HepG2 (cell line): ENCODE data around the gene RTEL1. TPM values are rescaled to one million over a fixed set of nuclear protein-coding genes. Genes with fewer than 3 reads are reported as not detected.
A peak's percentile ranks its signal among the peaks of the same experiment; 100 is the strongest.

Experiments used
- AHR ChIP-seq: IDR thresholded peaks from 2 replicates; pipeline ENCODE4 v1.6.1; 2018; ENCODE audit warnings: missing genetic modification reagents, missing compliant biosample characterization
- BORCS8-MEF2B ChIP-seq: sonication (generic); formaldehyde crosslinking; IDR thresholded peaks from 2 replicates; pipeline ENCODE4 v1.8.0; 2022; ENCODE audit warnings: mild to moderate bottlenecking, missing genetic modification reagents
- CREB1 ChIP-seq, 2 experiments: fragments of 450-650 bp in 1 of 2; IDR thresholded peaks; 2 replicates each; pipeline ENCODE4 v1.6.1; 2016 to 2017; ENCODE audit warnings: control low read depth in 1 of 2, mild to moderate bottlenecking in 1 of 2, missing compliant biosample characterization in 1 of 2, missing genetic modification characterization in 1 of 2
- CSRNP2 ChIP-seq: sonication (generic); formaldehyde crosslinking; conservative IDR thresholded peaks from 2 replicates; pipeline ENCODE4 v1.8.0; 2022; ENCODE audit warnings: low read depth, missing genetic modification reagents
- DR1 ChIP-seq: sonication (generic); formaldehyde crosslinking; IDR thresholded peaks from 2 replicates; pipeline ENCODE4 v1.8.0; 2021; ENCODE audit warnings: mild to moderate bottlenecking, missing genetic modification reagents, inconsistent platforms
- ETV5 ChIP-seq: IDR thresholded peaks from 2 replicates; pipeline ENCODE4 v1.6.1; 2018; ENCODE audit warnings: missing biosample characterization, missing genetic modification reagents, inconsistent platforms, borderline replicate concordance
- HNRNPK ChIP-seq: fragments of 200-400 bp; formaldehyde crosslinking; IDR thresholded peaks from 2 replicates; pipeline ENCODE4 v1.6.1; 2018; ENCODE audit warnings: low read length, low read depth, moderate library complexity, mild to moderate bottlenecking; ENCODE audit not compliant: poor library complexity, severe bottlenecking
- HOXA9 ChIP-seq: sonication (generic); formaldehyde crosslinking; IDR thresholded peaks from 2 replicates; pipeline ENCODE4 v1.8.1; 2022; ENCODE audit warnings: missing genetic modification reagents, mild to moderate bottlenecking, moderate library complexity, borderline replicate concordance
- SALL1 ChIP-seq: sonication (generic); formaldehyde crosslinking; IDR thresholded peaks from 2 replicates; pipeline ENCODE4 v1.8.0; 2022; ENCODE audit warnings: mild to moderate bottlenecking, missing genetic modification reagents
- SATB2 ChIP-seq: sonication (generic); formaldehyde crosslinking; IDR thresholded peaks from 2 replicates; pipeline ENCODE4 v1.5.0; 2020; ENCODE audit warnings: missing genetic modification reagents
- TMF1 ChIP-seq: sonication (generic); formaldehyde crosslinking; IDR thresholded peaks from 2 replicates; pipeline ENCODE4 v1.8.1; 2022; ENCODE audit warnings: low read depth, missing genetic modification reagents
- ZBTB7B ChIP-seq: sonication (generic); formaldehyde crosslinking; IDR thresholded peaks from 2 replicates; pipeline ENCODE4 v1.4.0; 2020; ENCODE audit warnings: missing genetic modification reagents
- ZFP82 ChIP-seq: sonication (generic); formaldehyde crosslinking; IDR thresholded peaks from 2 replicates; pipeline ENCODE4 v1.5.1; 2020; ENCODE audit warnings: mild to moderate bottlenecking, missing genetic modification reagents, borderline replicate concordance
- ZNF121 ChIP-seq: sonication (generic); formaldehyde crosslinking; IDR thresholded peaks from 2 replicates; pipeline ENCODE4 v1.5.0; 2020; ENCODE audit warnings: mild to moderate bottlenecking, missing genetic modification reagents
- ZNF253 ChIP-seq: sonication (generic); formaldehyde crosslinking; IDR thresholded peaks from 2 replicates; pipeline ENCODE4 v1.8.0; 2022; ENCODE audit warnings: mild to moderate bottlenecking, missing genetic modification reagents, borderline replicate concordance
- ZNF280D ChIP-seq: sonication (generic); formaldehyde crosslinking; IDR thresholded peaks from 2 replicates; pipeline ENCODE4 v1.5.1; 2020; ENCODE audit warnings: mild to moderate bottlenecking, missing genetic modification reagents
- ZNF362 ChIP-seq: sonication (generic); formaldehyde crosslinking; IDR thresholded peaks from 2 replicates; pipeline ENCODE4 v1.4.0; 2020; ENCODE audit warnings: missing genetic modification reagents, mild to moderate bottlenecking, borderline replicate concordance
- ZNF564 ChIP-seq: sonication (generic); formaldehyde crosslinking; IDR thresholded peaks from 2 replicates; pipeline ENCODE4 v1.8.1; 2023; ENCODE audit warnings: mild to moderate bottlenecking, missing genetic modification reagents
- ZNF720 ChIP-seq: sonication (generic); formaldehyde crosslinking; IDR thresholded peaks from 2 replicates; pipeline ENCODE4 v1.4.0; 2020; ENCODE audit warnings: missing genetic modification reagents
- ZNF788 ChIP-seq: sonication (generic); formaldehyde crosslinking; IDR thresholded peaks from 2 replicates; pipeline ENCODE4 v1.5.0; 2020; ENCODE audit warnings: mild to moderate bottlenecking, missing genetic modification reagents, borderline replicate concordance
- ZNF839 ChIP-seq: sonication (generic); formaldehyde crosslinking; IDR thresholded peaks from 2 replicates; pipeline ENCODE4 v1.4.0; 2020; ENCODE audit warnings: missing genetic modification reagents, mild to moderate bottlenecking, borderline replicate concordance
- polyA plus RNA-seq, 8 experiments: library from polyadenylated mRNA; depleted of rRNA in 3 of 8; stranded (reverse) in 7 of 8; unstranded in 1 of 8; fragments of >200 nt; fragmentation: Illumina TruSeq in 4 of 8; extraction: Trizol in 4 of 8; gene quantifications; 2 replicates each; pipeline versions ENCODE4 v1.2.1 to v1.2.3, GENCODE V29; 2011 to 2016; ENCODE audit warnings: low read depth in 4 of 8, missing spikeins in 1 of 8, mixed read lengths in 1 of 8; ENCODE audit not compliant: insufficient read depth in 1 of 8
- total RNA-seq, 5 experiments: library from RNA; depleted of rRNA; stranded (reverse); fragments of >200 nt; fragmentation: Illumina TruSeq; extraction: Trizol; gene quantifications; 2 replicates each; pipeline ENCODE4 v1.2.3, GENCODE V29; 2016; ENCODE audit warnings: low read depth in 1 of 5

The RTEL1 gene
- total and polyA plus RNA-seq, 2 of the 13 experiments (the other 11 are each of a cell fraction or from before 2014, with no cell fraction given), result 21.8 to 36.4 TPM

GRCh38 chr20:63657937-63658748 lies at the start of gene RTEL1 (continued):
- TF ChIP-seq ZNF280D (CRISPR knock-in tag), result peak; percentile 63; the same call in 1 of the 2 replicates
- TF ChIP-seq AHR, result peak; percentile 96
- TF ChIP-seq ZNF788, result peak; percentile 97
- TF ChIP-seq ZBTB7B (CRISPR knock-in tag), result peak; percentile 40; the same call in 1 of the 2 replicates
- TF ChIP-seq DR1 (CRISPR knock-in tag), result peak; percentile 79
- TF ChIP-seq BORCS8-MEF2B, result peak; percentile 95
- no peak for TF ChIP-seq HNRNPK
- peak; percentile 62 for TF ChIP-seq CREB1 (IDR thresholded peaks at IDR 0.05)
- no peak for TF ChIP-seq CREB1 (CRISPR knock-in tag; IDR thresholded peaks at IDR 0.05)
- TF ChIP-seq SATB2 (CRISPR knock-in tag), result peak; percentile 96
- TF ChIP-seq ZNF564, result peak; percentile 69
- TF ChIP-seq HOXA9 (CRISPR knock-in tag), result no peak
- TF ChIP-seq ZNF720 (CRISPR knock-in tag), result peak; percentile 88
- TF ChIP-seq ZNF362 (CRISPR knock-in tag), result no peak
- TF ChIP-seq ETV5 (CRISPR knock-in tag), result peak; percentile 88
- peak; percentile 61; the same call in 1 of the 2 replicates for TF ChIP-seq ZNF121 (CRISPR knock-in tag)
- TF ChIP-seq ZFP82 (CRISPR knock-in tag), result peak; percentile 98
- TF ChIP-seq ZNF839 (CRISPR knock-in tag), result no peak
- peak; percentile 71 for TF ChIP-seq TMF1 (CRISPR knock-in tag)
- no peak for TF ChIP-seq CSRNP2 (CRISPR knock-in tag)
- TF ChIP-seq SALL1, result peak; percentile 61
- TF ChIP-seq ZNF253 (CRISPR knock-in tag), result no peak
